GM12875 (cell line): ENCODE measurements around the gene TRIB2.

Source experiments
- H3K4me3 ChIP-seq: one replicate; pipeline ENCODE4 v1.5.1; 2011; ENCODE audit warnings: low read depth, low read length, control low read depth
- CTCF ChIP-seq: IDR thresholded peaks from 2 replicates; pipeline ENCODE4 v1.5.1; 2011; ENCODE audit warnings: low read depth, mild to moderate bottlenecking, control low read depth, inconsistent platforms, low read length, moderate library complexity, borderline replicate concordance; ENCODE audit not compliant: insufficient read depth

TRIB2 gene

GRCh38 chr2:12778369-12778768 is 61.6 kb downstream of the TRIB2 start:
- no peak overlapping the region for H3K4me3 ChIP-seq
- TF ChIP-seq CTCF, result no peak

GRCh38 chr2:12778811-12779579 is 62.3 kb downstream of the TRIB2 start:
- H3K4me3 ChIP-seq, result no peak overlapping the region
- no peak for TF ChIP-seq CTCF

- no peak for TF ChIP-seq CTCF
- H3K4me3 ChIP-seq, result no peak overlapping the region
Observed at GRCh38 chr2:12781329-12781728, 64.6 kb downstream of the TRIB2 start.

- H3K4me3 ChIP-seq, result no peak overlapping the region
- no peak for TF ChIP-seq CTCF
Observed at GRCh38 chr2:12787891-12788801, 71.4 kb downstream of the TRIB2 start.

GRCh38 chr2:12791906-12792305 is 75.2 kb downstream of the TRIB2 start:
- H3K4me3 ChIP-seq, result no peak overlapping the region
- TF ChIP-seq CTCF, result no peak
